IMR-90 (cell line): Measurements from ENCODE around the gene ADAMTS17. TPM values are rescaled to one million over a fixed set of nuclear protein-coding genes. Genes with fewer than 3 reads are reported as not detected.

ENCODE experiments used
- ATAC-seq: fragments of 200-7000 bp; cut with Tn5 transposase; 2 replicates; pipeline ENCODE4 v1.9.1; 2020; ENCODE audit warnings: low read depth, mild to moderate bottlenecking, moderate library complexity
- BruUV-seq: library from RNA; stranded (reverse); fragments of 400-500 nt; replicated peaks from 2 replicates; lab custom pipeline; 2021; lab: Mats Ljungman, UMichigan
- CTCF ChIA-PET: fragments of 300-600 bp; formaldehyde crosslinking; extraction: SDS; loops from one replicate; lab custom pipeline; 2021; ENCODE audit warnings: antibody characterized with exemption; lab: Yijun Ruan, JAX
- POLR2A ChIA-PET: fragments of 300-600 bp; sonication (Branson Sonifier 250); formaldehyde crosslinking; loops from one replicate; lab custom pipeline; 2022; ENCODE audit warnings: antibody characterized with exemption; ENCODE audit not compliant: unreplicated experiment; lab: Charles Lee
- DNase-seq: peaks from one replicate; pipeline ENCODE4 v3.0.0; 2013
- H2AFZ ChIP-seq: replicated peaks from 2 replicates; pipeline ENCODE3; 2013; ENCODE audit warnings: low read length, mild to moderate bottlenecking; ENCODE audit not compliant: poor library complexity
- H2AK5ac ChIP-seq: 2 replicates; pipeline ENCODE4 v1.6.1; 2013; ENCODE audit warnings: low read depth, low read length, inconsistent platforms
- H2AK9ac ChIP-seq: replicated peaks from 2 replicates; pipeline ENCODE3; 2013; ENCODE audit warnings: mild to moderate bottlenecking, low read depth, low read length, moderate library complexity; ENCODE audit not compliant: poor library complexity
- H2BK120ac ChIP-seq: 2 replicates; pipeline ENCODE4 v1.6.1; 2013; ENCODE audit warnings: low read depth, low read length, inconsistent platforms
- H2BK15ac ChIP-seq: 3 replicates; pipeline ENCODE4 v1.6.1; 2013; ENCODE audit warnings: low read depth, low read length, inconsistent platforms
- H2BK20ac ChIP-seq: 2 replicates; pipeline ENCODE4 v1.6.1; 2013; ENCODE audit warnings: low read depth, mild to moderate bottlenecking, inconsistent platforms, low read length, moderate library complexity
- H2BK5ac ChIP-seq: 2 replicates; pipeline ENCODE4 v1.6.1; 2013; ENCODE audit warnings: mild to moderate bottlenecking, low read depth, low read length, inconsistent platforms; ENCODE audit not compliant: poor library complexity, severe bottlenecking
- H3K14ac ChIP-seq: replicated peaks from 2 replicates; pipeline ENCODE4 v1.6.1; 2013; ENCODE audit warnings: low read depth, low read length, inconsistent platforms
- H3K18ac ChIP-seq: 2 replicates; pipeline ENCODE4 v1.6.1; 2013; ENCODE audit warnings: low read depth, low read length, control low read depth
- H3K23ac ChIP-seq: 2 replicates; pipeline ENCODE4 v1.6.1; 2013; ENCODE audit warnings: low read depth, low read length, inconsistent platforms
- H3K27ac ChIP-seq: 2 replicates; pipeline ENCODE4 v1.5.1; 2013; ENCODE audit warnings: mild to moderate bottlenecking, control low read depth, low read length; ENCODE audit not compliant: insufficient read depth
- H3K27me3 ChIP-seq: 2 replicates; pipeline ENCODE4 v1.6.1; 2013; ENCODE audit warnings: low read length; ENCODE audit not compliant: control insufficient read depth, insufficient read depth
- H3K36me3 ChIP-seq: 2 replicates; pipeline ENCODE4 v1.6.1; 2013; ENCODE audit warnings: low read length, mixed read lengths; ENCODE audit not compliant: control insufficient read depth, insufficient read depth
- H3K4ac ChIP-seq: 2 replicates; pipeline ENCODE4 v1.6.1; 2013; ENCODE audit warnings: low read depth, low read length, inconsistent platforms
- H3K4me1 ChIP-seq: 2 replicates; pipeline ENCODE4 v1.6.1; 2013; ENCODE audit warnings: low read length, mixed read lengths; ENCODE audit not compliant: control insufficient read depth, insufficient read depth
- H3K4me2 ChIP-seq: 2 replicates; pipeline ENCODE4 v1.6.1; 2013; ENCODE audit warnings: low read depth, mild to moderate bottlenecking, control low read depth, low read length, moderate library complexity
- H3K4me3 ChIP-seq: 2 replicates; pipeline ENCODE4 v1.5.1; 2013; ENCODE audit warnings: low read depth, mild to moderate bottlenecking, control low read depth, low read length, moderate library complexity; ENCODE audit not compliant: insufficient read depth
- H3K56ac ChIP-seq: 2 replicates; pipeline ENCODE4 v1.6.1; 2013; ENCODE audit warnings: low read length, inconsistent platforms; ENCODE audit not compliant: insufficient read depth; ENCODE audit errors: extremely low read depth
- H3K79me1 ChIP-seq, 2 experiments: 2 replicates each; pipeline ENCODE4 v1.6.1; 2013; ENCODE audit warnings: low read length in 2 of 2, inconsistent platforms in 1 of 2, low read depth in 1 of 2
- H3K9ac ChIP-seq: 2 replicates; pipeline ENCODE4 v1.6.1; 2013; ENCODE audit warnings: low read depth, low read length, control low read depth
- H3K9me1 ChIP-seq: 2 replicates; pipeline ENCODE4 v1.6.1; 2013; ENCODE audit warnings: low read length, inconsistent platforms; ENCODE audit not compliant: insufficient read depth
- H3K9me3 ChIP-seq: 2 replicates; pipeline ENCODE4 v1.6.1; 2013; ENCODE audit warnings: low read length; ENCODE audit not compliant: control insufficient read depth, insufficient read depth
- H4K20me1 ChIP-seq: 2 replicates; pipeline ENCODE4 v1.6.1; 2013; ENCODE audit warnings: low read length, inconsistent platforms; ENCODE audit not compliant: insufficient read depth
- H4K5ac ChIP-seq: 2 replicates; pipeline ENCODE4 v1.6.1; 2013; ENCODE audit warnings: mild to moderate bottlenecking, low read depth, low read length, control low read depth
- H4K8ac ChIP-seq, 2 experiments: 2 replicates each; pipeline ENCODE4 v1.6.1; 2013; ENCODE audit warnings: low read depth in 2 of 2, low read length in 2 of 2, control low read depth in 1 of 2, inconsistent platforms in 1 of 2
- H4K91ac ChIP-seq: 2 replicates; pipeline ENCODE4 v1.6.1; 2013; ENCODE audit warnings: low read depth, low read length, inconsistent platforms; ENCODE audit not compliant: insufficient read depth
- CEBPB ChIP-seq: IDR thresholded peaks from 2 replicates; pipeline ENCODE4 v1.6.1; 2012; ENCODE audit warnings: low read depth, low read length, improper control_type of control experiment
- CHD1 ChIP-seq: IDR thresholded peaks from 2 replicates; pipeline ENCODE4 v1.6.1; 2012; ENCODE audit warnings: low read depth, low read length, improper control_type of control experiment
- CTCF ChIP-seq: conservative IDR thresholded peaks from 2 replicates; pipeline ENCODE4 v1.5.1; 2012; ENCODE audit warnings: mild to moderate bottlenecking, low read depth, low read length, improper control_type of control experiment
- ELK1 ChIP-seq: fragments of 150-350 bp; IDR thresholded peaks from 2 replicates; pipeline ENCODE4 v1.6.1; 2016; ENCODE audit warnings: low read depth, mild to moderate bottlenecking, low read length, moderate library complexity, borderline replicate concordance
- FOS ChIP-seq: fragments of 150-350 bp; IDR thresholded peaks from 2 replicates; pipeline ENCODE4 v1.6.1; 2016; ENCODE audit warnings: low read depth, low read length
- MAFK ChIP-seq: IDR thresholded peaks from 2 replicates; pipeline ENCODE4 v1.6.1; 2012; ENCODE audit warnings: low read depth, low read length, improper control_type of control experiment
- MAZ ChIP-seq: IDR thresholded peaks from 2 replicates; pipeline ENCODE4 v1.6.1; 2012; ENCODE audit warnings: low read depth, mild to moderate bottlenecking, low read length, improper control_type of control experiment, moderate library complexity, borderline replicate concordance
- MXI1 ChIP-seq: IDR thresholded peaks from 2 replicates; pipeline ENCODE4 v1.6.1; 2012; ENCODE audit warnings: low read depth, mild to moderate bottlenecking, low read length, moderate library complexity, borderline replicate concordance
- NFE2L2 ChIP-seq: fragments of 150-350 bp; IDR thresholded peaks from 2 replicates; pipeline ENCODE4 v1.6.1; 2016; ENCODE audit warnings: low read depth, mild to moderate bottlenecking, low read length
- POLR2A ChIP-seq: IDR thresholded peaks from 2 replicates; pipeline ENCODE4 v1.6.1; 2012; ENCODE audit warnings: mild to moderate bottlenecking, low read depth, low read length
- RAD21 ChIP-seq: IDR thresholded peaks from 2 replicates; pipeline ENCODE4 v1.6.1; 2012; ENCODE audit warnings: low read length, improper control_type of control experiment
- RCOR1 ChIP-seq: IDR thresholded peaks from 2 replicates; pipeline ENCODE4 v1.6.1; 2012; ENCODE audit warnings: mild to moderate bottlenecking, low read length, improper control_type of control experiment; ENCODE audit not compliant: insufficient replicate concordance
- RFX5 ChIP-seq: IDR thresholded peaks from 2 replicates; pipeline ENCODE4 v1.8.0; 2012; ENCODE audit warnings: low read depth, mild to moderate bottlenecking, low read length, moderate library complexity
- SMC3 ChIP-seq: fragments of 150-350 bp; IDR thresholded peaks from 2 replicates; pipeline ENCODE4 v1.6.1; 2016; ENCODE audit warnings: low read depth, mild to moderate bottlenecking, antibody characterized with exemption, low read length, moderate library complexity
- USF2 ChIP-seq: fragments of 150-350 bp; IDR thresholded peaks from 2 replicates; pipeline ENCODE4 v1.6.1; 2017; ENCODE audit warnings: mild to moderate bottlenecking, antibody characterized with exemption, low read length, low read depth
- WGBS, 2 experiments: methylation state at CpG; one replicate each; pipeline versions ENCODE4 v1.1.5 to v1.1.7; 2013; ENCODE audit warnings: missing lambda C conversion rate in 2 of 2; ENCODE audit not compliant: insufficient read length in 1 of 2; ENCODE audit errors: extremely low coverage in 2 of 2; 5-methylcytosine and 5-hydroxymethylcytosine counted together
- dilution Hi-C: fragments of 300-500 bp; cut with HindIII; formaldehyde crosslinking; loops from one replicate; pipeline ENCODE4 v1.14.3; 2018; ENCODE audit warnings: low sequenced_read_pairs; ENCODE audit not compliant: unreplicated experiment
- in situ Hi-C: fragments of 300-500 bp; cut with MboI; formaldehyde crosslinking; loops from 3 replicates; pipeline ENCODE4 v1.14.3; 2019; ENCODE audit warnings: low sequenced_read_pairs, inconsistent platforms, mixed read lengths
- intact Hi-C: fragments of 100-400 bp; cut with micrococcal nuclease; formaldehyde crosslinking; loops from 2 replicates; pipeline ENCODE4 v1.10.0; 2022
- polyA plus RNA-seq, 3 experiments: library from polyadenylated mRNA; depleted of rRNA; stranded (reverse); fragments of >200 nt; gene quantifications; 2 replicates each; pipeline ENCODE4 v1.2.3, GENCODE V29; 2012; ENCODE audit warnings: low replicate concordance in 1 of 3
- total RNA-seq: library from RNA; depleted of rRNA; stranded (reverse); fragments of >200 nt; gene quantifications from 2 replicates; pipeline ENCODE4 v1.2.3, GENCODE V29; 2012

ADAMTS17 gene
- total and polyA plus RNA-seq, 2 of the 4 experiments (the other 2 are of a cell fraction) = 0.03 TPM; not detected in 1

- Histone ChIP-seq H4K20me1 (no peaks in the 10 kb centered on the region), H2BK20ac (no peak overlapping the region), H4K8ac (no peak overlapping the region), H2AK9ac (no peak overlapping the region), H3K27ac (no peak overlapping the region), H3K18ac (no peak overlapping the region), H3K4ac (no peak overlapping the region), H2AFZ (no peak overlapping the region), H3K23ac (no peak overlapping the region), H3K4me3 (no peak overlapping the region), H3K9me3 (peaks cover 31% of the 10 kb centered on the region), H3K79me1 (no peaks in the 10 kb centered on the region), H3K9me1 (no peaks in the 10 kb centered on the region), H2BK15ac (no peak overlapping the region), H3K36me3 (no peaks in the 10 kb centered on the region), H3K4me1 (no peaks in the 10 kb centered on the region), H3K27me3 (no peaks in the 10 kb centered on the region), H4K91ac (no peak overlapping the region), H4K5ac (no peak overlapping the region), H3K14ac (no peak overlapping the region), H2BK5ac (no peak overlapping the region), H2BK120ac (no peak overlapping the region), H2AK5ac (no peak overlapping the region), H3K9ac (no peak overlapping the region), H3K4me2 (no peak overlapping the region), H3K56ac (no peak overlapping the region)
- WGBS, 2 experiments = 74% methylated on average over 8 of the region's 22 CpGs; no CpG with 5 or more reads in 1 of the 2 experiments
- ChIA-PET CTCF (no interaction called here), POLR2A (no interaction called here)
- intact Hi-C loops (no loop called here), dilution Hi-C loops (no loop called here), in situ Hi-C loops (no loop called here)
- DNase-seq = no peak
- no TSS peak for BruUV-seq
- ATAC-seq = no peak
- TF ChIP-seq SMC3 = no peak
- TF ChIP-seq POLR2A = no peak
- TF ChIP-seq RFX5 = no peak
- TF ChIP-seq RCOR1 = no peak
- no peak for TF ChIP-seq MXI1
- no peak for TF ChIP-seq RAD21
- TF ChIP-seq MAZ = no peak
- TF ChIP-seq CHD1 = no peak
- TF ChIP-seq FOS = no peak
- no peak for TF ChIP-seq USF2
- no peak for TF ChIP-seq MAFK
- no peak for TF ChIP-seq CTCF
- TF ChIP-seq ELK1 = no peak
- no peak for TF ChIP-seq NFE2L2
- TF ChIP-seq CEBPB = no peak
Measured at GRCh38 chr15:100221471-100222348, 120.1 kb downstream of the ADAMTS17 start.
